Brain microvascular endothelial cell (primary cell): ENCODE results near the gene RRP8.

ENCODE experiments used
- DNase-seq: peaks from one replicate; pipeline ENCODE4 v3.0.0-alpha.2; 2020
- H3K27ac ChIP-seq: fragments of 250-450 bp; sonication (Bioruptor Pico); 2 replicates; pipeline ENCODE4 v1.5.1; 2020; ENCODE audit warnings: mild to moderate bottlenecking, moderate library complexity
- H3K27me3 ChIP-seq: fragments of 250-450 bp; sonication (Bioruptor Pico); replicated peaks from 2 replicates; pipeline ENCODE4 v1.5.1; 2020; ENCODE audit warnings: mild to moderate bottlenecking
- H3K36me3 ChIP-seq: fragments of 250-450 bp; sonication (Bioruptor Pico); replicated peaks from 2 replicates; pipeline ENCODE4 v1.5.1; 2020; ENCODE audit warnings: mild to moderate bottlenecking
- H3K4me3 ChIP-seq: 2 replicates; pipeline ENCODE4 v1.5.1; 2011; ENCODE audit warnings: low read depth, mild to moderate bottlenecking, control low read depth, low read length, moderate library complexity
- in situ Hi-C: cut with HindIII; loops from 2 replicates; pipeline ENCODE4 v1.10.0; 2017; ENCODE audit warnings: low sequenced_read_pairs, low pct_ligation_motif_present
- TF ChIP-seq, protein P1 (sequence below): IDR thresholded peaks from 2 replicates; pipeline ENCODE4 v1.5.1; 2011; ENCODE audit warnings: low read depth, mild to moderate bottlenecking, moderate library complexity, low read length, control low read depth, inconsistent platforms; ENCODE audit errors: missing control alignments

Gene RRP8

DNA sequence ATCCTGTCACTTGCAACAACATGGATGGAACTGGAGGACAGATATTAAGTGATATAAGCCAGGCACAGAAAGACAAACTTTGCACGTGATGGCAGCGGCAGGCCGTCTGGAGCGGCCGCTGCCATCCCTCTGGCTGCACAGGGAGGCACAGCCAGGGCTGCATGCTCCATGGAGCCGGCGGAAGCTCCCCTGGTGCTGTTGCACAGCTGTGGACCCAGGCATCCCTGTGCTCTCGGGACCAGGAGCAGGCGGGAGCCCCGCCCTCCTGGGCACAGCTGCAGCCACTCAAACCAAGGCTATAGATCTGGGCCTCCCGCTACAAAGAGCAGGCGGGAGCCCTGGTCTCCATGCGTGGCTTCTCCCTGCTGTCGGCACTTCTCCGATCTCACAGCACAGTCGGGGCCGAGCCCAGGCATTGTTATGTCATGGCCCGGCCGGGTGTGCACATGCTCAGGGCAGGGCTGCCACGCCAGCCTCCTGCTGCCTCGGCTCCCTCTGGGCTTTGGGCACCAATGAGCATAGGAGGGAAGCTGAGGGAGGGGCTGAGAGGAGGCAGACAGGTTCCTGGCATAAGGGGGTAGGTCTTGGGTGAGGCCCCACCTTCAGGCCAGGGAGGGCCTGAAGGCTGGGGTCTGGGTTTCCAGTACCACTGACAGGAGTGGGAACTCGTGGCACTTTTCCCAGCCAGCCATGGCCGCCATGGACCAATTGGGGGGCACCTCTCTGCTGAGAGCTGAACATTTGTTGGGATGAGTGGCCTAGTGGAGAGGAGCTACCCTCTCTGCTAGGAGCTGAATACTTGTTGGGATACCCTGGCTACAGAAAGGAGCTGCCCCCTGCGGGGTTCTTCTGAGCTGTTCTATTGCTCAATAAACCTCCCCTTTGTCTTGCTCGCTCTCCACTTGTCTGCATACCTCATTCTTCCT, 16.7 kb downstream of the RRP8 start:
- no peak for DNase-seq

DNA sequence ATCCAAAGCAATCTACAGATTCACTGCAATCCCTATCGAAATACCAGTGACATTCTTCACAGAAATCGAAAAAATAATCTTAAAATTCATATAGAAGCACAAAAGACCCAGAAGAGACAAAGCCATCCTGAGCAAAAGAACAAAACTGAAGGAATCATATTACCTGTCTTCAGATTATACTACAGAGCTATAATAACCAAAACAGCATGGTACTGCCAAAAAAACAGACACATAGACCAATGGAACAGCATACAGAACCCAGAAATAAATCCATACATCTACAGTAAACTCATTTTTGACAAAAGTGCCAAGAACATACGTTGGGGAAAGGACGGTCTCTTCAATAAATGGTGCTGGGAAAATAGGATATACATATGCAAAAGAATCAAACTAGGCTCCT, 18.9 kb downstream of the RRP8 start:
- Histone ChIP-seq H3K27ac (no peak overlapping the region), H3K4me3 (no peak overlapping the region), H3K36me3 (no peaks in the 10 kb centered on the region), H3K27me3 (no peaks in the 10 kb centered on the region)
- TF ChIP-seq, protein P1, sequence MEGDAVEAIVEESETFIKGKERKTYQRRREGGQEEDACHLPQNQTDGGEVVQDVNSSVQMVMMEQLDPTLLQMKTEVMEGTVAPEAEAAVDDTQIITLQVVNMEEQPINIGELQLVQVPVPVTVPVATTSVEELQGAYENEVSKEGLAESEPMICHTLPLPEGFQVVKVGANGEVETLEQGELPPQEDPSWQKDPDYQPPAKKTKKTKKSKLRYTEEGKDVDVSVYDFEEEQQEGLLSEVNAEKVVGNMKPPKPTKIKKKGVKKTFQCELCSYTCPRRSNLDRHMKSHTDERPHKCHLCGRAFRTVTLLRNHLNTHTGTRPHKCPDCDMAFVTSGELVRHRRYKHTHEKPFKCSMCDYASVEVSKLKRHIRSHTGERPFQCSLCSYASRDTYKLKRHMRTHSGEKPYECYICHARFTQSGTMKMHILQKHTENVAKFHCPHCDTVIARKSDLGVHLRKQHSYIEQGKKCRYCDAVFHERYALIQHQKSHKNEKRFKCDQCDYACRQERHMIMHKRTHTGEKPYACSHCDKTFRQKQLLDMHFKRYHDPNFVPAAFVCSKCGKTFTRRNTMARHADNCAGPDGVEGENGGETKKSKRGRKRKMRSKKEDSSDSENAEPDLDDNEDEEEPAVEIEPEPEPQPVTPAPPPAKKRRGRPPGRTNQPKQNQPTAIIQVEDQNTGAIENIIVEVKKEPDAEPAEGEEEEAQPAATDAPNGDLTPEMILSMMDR: no peak
- no peak for DNase-seq
- in situ Hi-C loops: no loop called here

More for the DNA sequence above, 16.7 kb downstream of the RRP8 start:
- H3K36me3 ChIP-seq: no peaks in the 10 kb centered on the region
- in situ Hi-C loops: no loop called here
- H3K4me3 ChIP-seq: no peak overlapping the region
- H3K27ac ChIP-seq: no peak overlapping the region
- no peaks in the 10 kb centered on the region for H3K27me3 ChIP-seq
- TF ChIP-seq, protein P1: no peak

DNA sequence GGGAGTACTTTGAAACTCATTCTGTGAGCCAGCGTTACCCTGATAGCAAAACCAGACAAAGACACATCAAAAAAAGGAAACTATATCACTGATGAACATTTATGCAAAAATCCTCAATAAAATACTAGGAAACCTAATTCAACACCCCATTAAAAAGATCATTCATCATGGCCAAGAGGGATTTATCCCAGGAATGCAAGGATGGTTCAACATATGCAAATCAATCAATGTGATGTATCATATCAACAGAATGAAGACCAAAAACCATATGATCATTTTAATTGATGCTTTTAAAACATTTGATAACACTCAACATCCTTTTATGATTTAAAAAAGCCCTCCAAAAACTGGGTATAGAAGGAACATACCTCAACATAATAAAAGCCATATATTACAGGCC, 19.8 kb downstream of the RRP8 start:
- in situ Hi-C loops: no loop called here
- TF ChIP-seq, protein P1: no peak
- DNase-seq: no peak

DNA sequence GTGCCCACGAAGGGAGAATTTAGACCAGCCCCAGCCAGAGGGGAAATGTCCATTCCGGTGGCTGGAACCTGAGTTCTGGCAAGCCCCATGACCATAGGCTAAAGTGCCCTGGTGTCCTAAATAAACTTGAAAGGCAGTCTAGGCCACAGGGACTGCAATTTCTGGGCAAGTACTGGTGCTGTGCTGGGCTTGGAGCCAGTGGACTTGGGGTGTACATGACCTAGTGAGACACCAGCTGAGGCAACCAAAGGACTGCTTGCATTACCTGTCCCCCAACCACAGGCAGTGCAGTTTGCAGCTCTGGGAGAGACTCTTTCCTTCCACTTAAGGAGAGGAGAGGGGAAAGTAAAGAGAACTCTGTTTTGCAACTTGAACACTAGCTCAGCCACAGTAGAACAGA, 23.7 kb downstream of the RRP8 start:
- no peaks in the 10 kb centered on the region for H3K36me3 ChIP-seq
- TF ChIP-seq, protein P1: no peak
- H3K27ac ChIP-seq: no peak overlapping the region
- in situ Hi-C loops: no loop called here
- no peak for DNase-seq
- no peak overlapping the region for H3K4me3 ChIP-seq
- no peaks in the 10 kb centered on the region for H3K27me3 ChIP-seq

More for the DNA sequence above, 19.8 kb downstream of the RRP8 start:
- H3K36me3 ChIP-seq: no peaks in the 10 kb centered on the region
- no peaks in the 10 kb centered on the region for H3K27me3 ChIP-seq
- H3K27ac ChIP-seq: no peak overlapping the region
- H3K4me3 ChIP-seq: no peak overlapping the region

DNA sequence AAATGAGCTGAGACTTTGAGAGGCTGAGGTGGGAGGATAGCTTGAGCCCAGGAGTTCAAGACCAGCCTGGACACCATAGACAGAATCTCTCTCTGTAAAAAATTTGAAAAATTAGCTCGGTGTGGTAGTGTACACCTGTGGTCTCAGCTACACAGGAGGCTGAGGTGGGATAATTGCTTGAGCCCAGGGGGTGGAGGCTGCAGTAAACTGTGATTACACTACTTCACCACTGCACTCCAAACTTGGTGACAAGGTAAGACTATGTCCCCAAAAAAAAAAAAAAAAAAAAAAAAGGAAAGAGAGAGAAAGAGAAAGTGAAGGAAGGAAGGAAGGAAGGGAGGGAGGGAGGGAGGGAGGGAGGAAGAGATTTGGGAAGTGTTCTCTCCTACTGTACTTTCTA, 25.3 kb downstream of the RRP8 start:
- no peak for DNase-seq
- Histone ChIP-seq H3K27me3 (no peaks in the 10 kb centered on the region), H3K36me3 (no peaks in the 10 kb centered on the region), H3K4me3 (no peak overlapping the region), H3K27ac (no peak overlapping the region)
- in situ Hi-C loops: no loop called here
- TF ChIP-seq, protein P1: no peak
